Trophoblast cell (in vitro differentiated cells and primary cell): ENCODE measurements around the gene ADAMTSL2.
A peak's percentile ranks its signal among the peaks of the same experiment; 100 is the strongest.

ENCODE experiments used
- DNase-seq, 2 donors: peaks; one replicate each; pipeline ENCODE4 v3.0.0-alpha.2; 2016
- H2AFZ ChIP-seq: 2 replicates; pipeline ENCODE4 v1.6.1; 2013; ENCODE audit warnings: low read length, moderate library complexity, mild to moderate bottlenecking; ENCODE audit not compliant: insufficient read depth, poor library complexity
- H2AK5ac ChIP-seq: 2 replicates; pipeline ENCODE4 v1.6.1; 2013; ENCODE audit warnings: mild to moderate bottlenecking, low read length
- H2BK120ac ChIP-seq: 2 replicates; pipeline ENCODE4 v1.6.1; 2013; ENCODE audit warnings: low read length, mild to moderate bottlenecking, moderate library complexity; ENCODE audit not compliant: insufficient read depth, poor library complexity
- H2BK12ac ChIP-seq: 2 replicates; pipeline ENCODE4 v1.6.1; 2013; ENCODE audit warnings: mild to moderate bottlenecking, low read length, moderate library complexity
- H2BK5ac ChIP-seq: 2 replicates; pipeline ENCODE4 v1.6.1; 2013; ENCODE audit warnings: low read length, low read depth, moderate library complexity, mild to moderate bottlenecking; ENCODE audit not compliant: poor library complexity
- H3K14ac ChIP-seq: 2 replicates; pipeline ENCODE4 v1.6.1; 2013; ENCODE audit warnings: mild to moderate bottlenecking, low read length
- H3K18ac ChIP-seq: 2 replicates; pipeline ENCODE4 v1.6.1; 2013; ENCODE audit warnings: mild to moderate bottlenecking, low read length
- H3K23ac ChIP-seq: 2 replicates; pipeline ENCODE4 v1.6.1; 2013; ENCODE audit warnings: low read length
- H3K27ac ChIP-seq: 2 replicates; pipeline ENCODE4 v1.5.1; 2013; ENCODE audit warnings: low read depth, mild to moderate bottlenecking, inconsistent platforms, low read length, moderate library complexity
- H3K27me3 ChIP-seq: 2 replicates; pipeline ENCODE4 v1.6.1; 2013; ENCODE audit warnings: inconsistent platforms, mild to moderate bottlenecking, low read length, moderate library complexity; ENCODE audit not compliant: insufficient read depth
- H3K36me3 ChIP-seq, 2 experiments: 1 replicate in 1 of 2; 2 replicates in 1 of 2; pipeline ENCODE4 v1.6.1; 2013; ENCODE audit warnings: low read length in 2 of 2, mild to moderate bottlenecking in 2 of 2, moderate library complexity in 1 of 2; ENCODE audit not compliant: insufficient read depth in 2 of 2, control insufficient read depth in 1 of 2
- H3K4ac ChIP-seq: 2 replicates; pipeline ENCODE4 v1.6.1; 2013; ENCODE audit warnings: low read depth, mild to moderate bottlenecking, low read length, moderate library complexity
- H3K4me1 ChIP-seq, 2 experiments: 1 replicate in 1 of 2; 2 replicates in 1 of 2; pipeline ENCODE4 v1.6.1; 2013; ENCODE audit warnings: low read length in 2 of 2, mild to moderate bottlenecking in 2 of 2, moderate library complexity in 1 of 2; ENCODE audit not compliant: insufficient read depth in 2 of 2, control insufficient read depth in 1 of 2
- H3K4me2 ChIP-seq: 2 replicates; pipeline ENCODE4 v1.6.1; 2013; ENCODE audit warnings: inconsistent platforms, mild to moderate bottlenecking, low read length, moderate library complexity
- H3K4me3 ChIP-seq: 2 replicates; pipeline ENCODE4 v1.5.1; 2013; ENCODE audit warnings: mild to moderate bottlenecking, low read depth, low read length, inconsistent platforms
- H3K79me1 ChIP-seq: one replicate; pipeline ENCODE4 v1.6.1; 2013; ENCODE audit warnings: low read length
- H3K79me2 ChIP-seq: 2 replicates; pipeline ENCODE4 v1.6.1; 2013; ENCODE audit warnings: low read length, mild to moderate bottlenecking; ENCODE audit not compliant: control insufficient read depth, insufficient read depth, poor library complexity
- H3K9ac ChIP-seq: 2 replicates; pipeline ENCODE4 v1.6.1; 2013; ENCODE audit warnings: mild to moderate bottlenecking, low read length
- H3K9me3 ChIP-seq: 2 replicates; pipeline ENCODE4 v1.6.1; 2013; ENCODE audit warnings: low read depth, mild to moderate bottlenecking, control low read depth, inconsistent platforms, low read length; ENCODE audit not compliant: insufficient read depth
- H4K12ac ChIP-seq: 2 replicates; pipeline ENCODE4 v1.6.1; 2013; ENCODE audit warnings: low read depth, mild to moderate bottlenecking, low read length, moderate library complexity
- H4K8ac ChIP-seq: 2 replicates; pipeline ENCODE4 v1.6.1; 2013; ENCODE audit warnings: low read depth, mild to moderate bottlenecking, low read length, moderate library complexity
- H4K91ac ChIP-seq: one replicate; pipeline ENCODE4 v1.6.1; 2013; ENCODE audit warnings: low read depth, mild to moderate bottlenecking, low read length, moderate library complexity
- WGBS: extraction: QIAGEN DNeasy Blood & Tissue Kit; methylation state at CpG from one replicate; pipeline ENCODE4 v1.1.7; 2013; ENCODE audit warnings: missing lambda C conversion rate; ENCODE audit not compliant: insufficient read length, insufficient coverage; ENCODE audit errors: extremely low coverage; 5-methylcytosine and 5-hydroxymethylcytosine counted together

ADAMTSL2 gene

GRCh38 chr9:133558191-133559126 lies 24.0 kb downstream of the ADAMTSL2 start:
- peaks cover 29 to 36% of the 10 kb centered on the region in 2 experiments for H3K4me1 ChIP-seq
- no peak overlapping the region for H3K23ac ChIP-seq
- no peak overlapping the region for H4K12ac ChIP-seq
- H3K27ac ChIP-seq = peak overlapping the region; percentile 75
- H4K91ac ChIP-seq = peak overlapping the region; percentile 41
- H2BK12ac ChIP-seq = peak overlapping the region; percentile 28
- H3K4me2 ChIP-seq = peak overlapping the region; percentile 22
- peak overlapping the region; percentile 35 for H2BK5ac ChIP-seq
- peak; percentile 18 to 24 for DNase-seq
- peak overlapping the region; percentile 19 for H2AFZ ChIP-seq
- H4K8ac ChIP-seq = peak overlapping the region; percentile 2
- H2AK5ac ChIP-seq = peak overlapping the region; percentile 27
- WGBS = no CpG with 5 or more reads among the region's 31 CpGs
- H3K36me3 ChIP-seq = peaks cover 5 to 25% of the 10 kb centered on the region in 2 experiments
- H3K9ac ChIP-seq = no peak overlapping the region
- peaks cover 11% of the 10 kb centered on the region for H3K79me1 ChIP-seq
- H2BK120ac ChIP-seq = peak overlapping the region; percentile 48
- H3K4me3 ChIP-seq = no peak overlapping the region
- H3K79me2 ChIP-seq = peaks cover 2% of the 10 kb centered on the region
- no peak overlapping the region for H3K14ac ChIP-seq
- H3K27me3 ChIP-seq = no peaks in the 10 kb centered on the region
- H3K4ac ChIP-seq = peak overlapping the region; percentile 9
- peak overlapping the region; percentile 52 for H3K18ac ChIP-seq
- H3K9me3 ChIP-seq = no peaks in the 10 kb centered on the region

- peaks cover 4 to 21% of the 10 kb centered on the region in 2 experiments for H3K36me3 ChIP-seq
- H3K79me1 ChIP-seq = peaks cover 11% of the 10 kb centered on the region
- no peak overlapping the region for H3K27ac ChIP-seq
- peak overlapping the region; percentile 30 for H3K18ac ChIP-seq
- no peaks in the 10 kb centered on the region for H3K9me3 ChIP-seq
- H2BK12ac ChIP-seq = peak overlapping the region; percentile 14
- H4K8ac ChIP-seq = no peak overlapping the region
- H3K79me2 ChIP-seq = peaks cover 2% of the 10 kb centered on the region
- H4K91ac ChIP-seq = peak overlapping the region; percentile 38
- H4K12ac ChIP-seq = no peak overlapping the region
- no CpG with 5 or more reads among the region's 15 CpGs for WGBS
- H3K4me2 ChIP-seq = no peak overlapping the region
- peak overlapping the region; percentile 5 for H3K14ac ChIP-seq
- H3K27me3 ChIP-seq = no peaks in the 10 kb centered on the region
- no peak overlapping the region for H2AK5ac ChIP-seq
- no peak overlapping the region for H2BK5ac ChIP-seq
- DNase-seq = no peak
- H3K4me1 ChIP-seq = peaks cover 31 to 32% of the 10 kb centered on the region in 2 experiments
- H3K23ac ChIP-seq = no peak overlapping the region
- no peak overlapping the region for H3K4ac ChIP-seq
- no peak overlapping the region for H3K9ac ChIP-seq
- H2BK120ac ChIP-seq = no peak overlapping the region
- H2AFZ ChIP-seq = no peak overlapping the region
- H3K4me3 ChIP-seq = no peak overlapping the region
Measured at GRCh38 chr9:133560311-133560710, 25.8 kb downstream of the ADAMTSL2 start.

GRCh38 chr9:133560944-133561343 lies 26.4 kb downstream of the ADAMTSL2 start:
- no peak overlapping the region for H4K8ac ChIP-seq
- H4K91ac ChIP-seq = peak overlapping the region; percentile 13
- no peak overlapping the region for H3K18ac ChIP-seq
- no peak overlapping the region for H3K23ac ChIP-seq
- H3K4me1 ChIP-seq = peaks cover 31 to 32% of the 10 kb centered on the region in 2 experiments
- no peak overlapping the region for H2AFZ ChIP-seq
- H2AK5ac ChIP-seq = no peak overlapping the region
- no peaks in the 10 kb centered on the region for H3K9me3 ChIP-seq
- peaks cover 11% of the 10 kb centered on the region for H3K79me1 ChIP-seq
- peak overlapping the region; percentile 16 for H2BK12ac ChIP-seq
- H3K4me2 ChIP-seq = no peak overlapping the region
- no peak overlapping the region for H4K12ac ChIP-seq
- H3K36me3 ChIP-seq = peaks cover 2 to 16% of the 10 kb centered on the region in 2 experiments
- H3K79me2 ChIP-seq = peaks cover 2% of the 10 kb centered on the region
- no peak overlapping the region for H2BK120ac ChIP-seq
- H3K4ac ChIP-seq = no peak overlapping the region
- H3K9ac ChIP-seq = no peak overlapping the region
- DNase-seq = no peak
- H3K27ac ChIP-seq = no peak overlapping the region
- H3K4me3 ChIP-seq = no peak overlapping the region
- no peaks in the 10 kb centered on the region for H3K27me3 ChIP-seq
- no peak overlapping the region for H3K14ac ChIP-seq
- no peak overlapping the region for H2BK5ac ChIP-seq
- WGBS = no CpG with 5 or more reads among the region's 22 CpGs

GRCh38 chr9:133561976-133562554 lies 27.6 kb downstream of the ADAMTSL2 start:
- Histone ChIP-seq H3K4me2 (no peak overlapping the region), H3K79me2 (peaks cover 2% of the 10 kb centered on the region), H4K12ac (no peak overlapping the region), H2BK120ac (no peak overlapping the region), H2AFZ (no peak overlapping the region), H4K8ac (no peak overlapping the region), H3K23ac (no peak overlapping the region), H3K27me3 (no peaks in the 10 kb centered on the region), H3K27ac (no peak overlapping the region), H3K9me3 (no peaks in the 10 kb centered on the region), H2BK5ac (no peak overlapping the region), H2BK12ac (peak overlapping the region; percentile 20), H3K18ac (no peak overlapping the region), H3K36me3 (peaks cover 2 to 15% of the 10 kb centered on the region in 2 experiments), H3K4me3 (no peak overlapping the region), H3K4me1 (peaks cover 24 to 25% of the 10 kb centered on the region in 2 experiments), H4K91ac (peak overlapping the region; percentile 41), H3K79me1 (peaks cover 8% of the 10 kb centered on the region), H2AK5ac (peak overlapping the region; percentile 26), H3K4ac (no peak overlapping the region), H3K9ac (no peak overlapping the region), H3K14ac (no peak overlapping the region)
- WGBS = no CpG with 5 or more reads among the region's 32 CpGs
- DNase-seq = no peak
